Vagina (tissue), 2 donors: ENCODE results near the gene C19orf33. TPM values are rescaled to one million over a fixed set of nuclear protein-coding genes. Genes with fewer than 3 reads are reported as not detected.
A peak's percentile ranks its signal among the peaks of the same experiment; 100 is the strongest.

Experiments
- DNase-seq, 2 donors: peaks; one replicate each; pipeline ENCODE4 v3.0.0-alpha.2; 2017; ENCODE audit errors: extremely low spot score in 2 of 2
- H3K27ac ChIP-seq: fragments of 200-600 bp; sonication (generic); one replicate; pipeline ENCODE4 v1.5.1; 2019
- H3K27me3 ChIP-seq: fragments of 200-600 bp; sonication (generic); one replicate; pipeline ENCODE4 v1.5.1; 2019
- H3K36me3 ChIP-seq, 2 donors: fragments of 200-600 bp; sonication (generic); one replicate each; pipeline ENCODE4 v1.5.1; 2017 to 2019
- H3K4me1 ChIP-seq: fragments of 200-600 bp; sonication (generic); one replicate; pipeline ENCODE4 v1.5.1; 2019
- H3K4me3 ChIP-seq, 2 donors: fragments of 200-600 bp; sonication (generic); 1 replicate in 1 of 2; 2 replicates in 1 of 2; pipeline ENCODE4 v1.5.1; 2016 to 2019
- H3K9me3 ChIP-seq: fragments of 200-600 bp; sonication (generic); one replicate; pipeline ENCODE4 v1.5.1; 2019
- POLR2A ChIP-seq, 2 donors: fragments of 450-650 bp; IDR thresholded peaks; one replicate each; pipeline ENCODE4 v1.6.1; 2017; ENCODE audit warnings: antibody characterized with exemption in 2 of 2, mild to moderate bottlenecking in 2 of 2, moderate library complexity in 2 of 2
- POLR2AphosphoS5 ChIP-seq, 2 donors: sonication (generic); formaldehyde crosslinking; IDR thresholded peaks; one replicate each; pipeline ENCODE4 v1.9.0; 2017; ENCODE audit warnings: antibody characterized with exemption in 2 of 2, mild to moderate bottlenecking in 2 of 2, low read depth in 1 of 2; ENCODE audit not compliant: insufficient read depth in 1 of 2
- intact Hi-C: fragments of 100-400 bp; cut with DNase I; formaldehyde crosslinking; loops from one replicate; pipeline ENCODE4 v1.15.1; 2023
- total RNA-seq: library from RNA; depleted of rRNA; stranded (reverse); fragments of >200 nt; gene quantifications from one replicate; pipeline ENCODE4 v1.2.3, GENCODE V29; 2016
- TF ChIP-seq, protein P1 (sequence below), 3 experiments: fragments of 450-650 bp in 2 of 3; fragments of 200-600 bp in 1 of 3; sonication (generic) in 1 of 3; IDR thresholded peaks; one replicate each; pipeline ENCODE4 v1.5.1; 2017 to 2019; ENCODE audit warnings: antibody characterized with exemption in 3 of 3, mild to moderate bottlenecking in 2 of 3, moderate library complexity in 2 of 3

C19orf33 gene
- total RNA-seq, 1 donor from 2014 or later: 96.5 TPM

GRCh38 chr19:38268539-38268938, 35.5 kb upstream of the C19orf33 start:
- H3K27me3 ChIP-seq: no peaks in the 10 kb centered on the region
- H3K9me3 ChIP-seq: no peaks in the 10 kb centered on the region
- H3K36me3 ChIP-seq: no peaks in the 10 kb centered on the region
- TF ChIP-seq POLR2A (IDR thresholded peaks at IDR 0.05) (no peak), POLR2AphosphoS5 (IDR thresholded peaks at IDR 0.05; ENCODE audit: insufficient read depth in 1 of 2, low read depth in 1 of 2) (no peak)
- TF ChIP-seq, protein P1, sequence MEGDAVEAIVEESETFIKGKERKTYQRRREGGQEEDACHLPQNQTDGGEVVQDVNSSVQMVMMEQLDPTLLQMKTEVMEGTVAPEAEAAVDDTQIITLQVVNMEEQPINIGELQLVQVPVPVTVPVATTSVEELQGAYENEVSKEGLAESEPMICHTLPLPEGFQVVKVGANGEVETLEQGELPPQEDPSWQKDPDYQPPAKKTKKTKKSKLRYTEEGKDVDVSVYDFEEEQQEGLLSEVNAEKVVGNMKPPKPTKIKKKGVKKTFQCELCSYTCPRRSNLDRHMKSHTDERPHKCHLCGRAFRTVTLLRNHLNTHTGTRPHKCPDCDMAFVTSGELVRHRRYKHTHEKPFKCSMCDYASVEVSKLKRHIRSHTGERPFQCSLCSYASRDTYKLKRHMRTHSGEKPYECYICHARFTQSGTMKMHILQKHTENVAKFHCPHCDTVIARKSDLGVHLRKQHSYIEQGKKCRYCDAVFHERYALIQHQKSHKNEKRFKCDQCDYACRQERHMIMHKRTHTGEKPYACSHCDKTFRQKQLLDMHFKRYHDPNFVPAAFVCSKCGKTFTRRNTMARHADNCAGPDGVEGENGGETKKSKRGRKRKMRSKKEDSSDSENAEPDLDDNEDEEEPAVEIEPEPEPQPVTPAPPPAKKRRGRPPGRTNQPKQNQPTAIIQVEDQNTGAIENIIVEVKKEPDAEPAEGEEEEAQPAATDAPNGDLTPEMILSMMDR (IDR thresholded peaks at IDR 0.05): no peak
- DNase-seq: no peak
- H3K27ac ChIP-seq: no peak overlapping the region
- H3K4me1 ChIP-seq: peaks cover 38% of the 10 kb centered on the region
- intact Hi-C loops: no loop called here
- H3K4me3 ChIP-seq: no peak overlapping the region

DNA sequence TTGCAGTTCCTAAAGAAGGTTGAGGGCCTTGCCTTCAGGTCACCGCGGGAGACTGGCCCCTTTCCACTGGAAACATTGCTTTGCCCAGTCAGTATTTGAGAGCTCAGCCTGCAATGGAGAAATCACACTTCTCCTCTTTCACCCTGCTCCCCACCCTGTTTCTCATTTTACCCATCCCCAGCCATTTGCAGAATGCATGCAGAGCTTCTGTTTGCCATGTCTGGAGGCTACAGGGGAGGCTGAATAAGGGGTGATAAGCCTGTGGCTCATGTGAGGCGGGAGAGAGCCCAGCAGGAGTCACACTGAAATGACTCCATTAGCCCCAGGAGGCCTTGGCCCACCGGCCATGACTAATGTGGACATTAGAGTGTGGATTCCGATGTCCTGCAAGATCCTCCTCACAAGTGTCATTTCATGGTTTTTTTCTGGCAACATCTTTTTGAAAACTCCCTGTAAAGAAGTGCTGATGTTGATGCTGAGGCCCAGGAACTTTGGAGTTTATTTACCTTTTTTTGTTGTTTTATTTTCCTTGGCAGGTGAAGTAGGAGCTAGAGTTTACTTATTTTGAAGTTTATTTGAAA, 33.4 kb upstream of the C19orf33 start:
- TF ChIP-seq POLR2AphosphoS5 (IDR thresholded peaks at IDR 0.05; ENCODE audit: insufficient read depth in 1 of 2, low read depth in 1 of 2) (no peak), POLR2A (IDR thresholded peaks at IDR 0.05) (no peak)
- Histone ChIP-seq H3K27me3 (no peaks in the 10 kb centered on the region), H3K9me3 (no peaks in the 10 kb centered on the region), H3K4me1 (peaks cover 31% of the 10 kb centered on the region), H3K27ac (no peak overlapping the region), H3K36me3 (no peaks in the 10 kb centered on the region), H3K4me3 (no peak overlapping the region)
- intact Hi-C loops: no loop called here
- no peak for DNase-seq

GRCh38 chr19:38273499-38273898, 30.6 kb upstream of the C19orf33 start:
- H3K9me3 ChIP-seq: no peaks in the 10 kb centered on the region
- intact Hi-C loops: no loop called here
- no peaks in the 10 kb centered on the region for H3K27me3 ChIP-seq
- DNase-seq: no peak
- TF ChIP-seq, protein P1 (IDR thresholded peaks at IDR 0.05): no peak
- TF ChIP-seq POLR2AphosphoS5 (IDR thresholded peaks at IDR 0.05; ENCODE audit: insufficient read depth in 1 of 2, low read depth in 1 of 2) (no peak), POLR2A (IDR thresholded peaks at IDR 0.05) (no peak)
- no peaks in the 10 kb centered on the region for H3K36me3 ChIP-seq
- no peak overlapping the region for H3K4me3 ChIP-seq
- H3K27ac ChIP-seq: no peak overlapping the region
- H3K4me1 ChIP-seq: peaks cover 29% of the 10 kb centered on the region

DNA sequence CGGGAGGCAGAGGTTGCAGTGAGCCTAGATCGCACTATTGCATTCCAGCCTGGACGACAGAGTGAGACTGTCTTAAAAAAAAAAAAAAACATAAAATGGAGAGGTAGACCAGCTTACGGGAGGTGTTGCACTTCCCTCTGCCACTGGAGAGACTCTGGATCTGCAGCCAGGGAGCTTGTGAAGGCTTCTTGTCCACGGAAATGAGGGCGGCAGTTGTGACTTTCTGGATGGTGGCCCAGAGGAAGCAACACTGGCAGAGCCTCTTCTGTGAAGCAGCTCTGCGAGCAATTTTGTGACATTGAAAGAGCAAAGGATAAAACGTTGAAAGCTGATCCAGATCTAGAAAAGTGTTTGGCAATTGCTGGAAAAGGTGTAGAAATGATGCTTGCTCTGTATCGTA, 29.3 kb upstream of the C19orf33 start:
- intact Hi-C loops: no loop called here
- DNase-seq: no peak
- Histone ChIP-seq H3K27ac (no peak overlapping the region), H3K9me3 (no peaks in the 10 kb centered on the region), H3K27me3 (no peaks in the 10 kb centered on the region), H3K4me3 (no peak overlapping the region), H3K4me1 (peaks cover 32% of the 10 kb centered on the region), H3K36me3 (no peaks in the 10 kb centered on the region)
- TF ChIP-seq, protein P1 (IDR thresholded peaks at IDR 0.05): no peak
- TF ChIP-seq POLR2A (IDR thresholded peaks at IDR 0.05) (no peak), POLR2AphosphoS5 (IDR thresholded peaks at IDR 0.05; ENCODE audit: insufficient read depth in 1 of 2, low read depth in 1 of 2) (no peak)

GRCh38 chr19:38276942-38277517, 27.0 kb upstream of the C19orf33 start:
- Histone ChIP-seq H3K9me3 (no peaks in the 10 kb centered on the region), H3K27me3 (no peaks in the 10 kb centered on the region), H3K4me3 (no peak overlapping the region), H3K27ac (peak overlapping the region; percentile 56), H3K4me1 (peaks cover 32% of the 10 kb centered on the region), H3K36me3 (no peaks in the 10 kb centered on the region)
- intact Hi-C loops: no loop called here
- TF ChIP-seq POLR2A (IDR thresholded peaks at IDR 0.05): no peak
- no peak for TF ChIP-seq POLR2AphosphoS5 (IDR thresholded peaks at IDR 0.05; ENCODE audit: insufficient read depth in 1 of 2, low read depth in 1 of 2)
- TF ChIP-seq, protein P1 (IDR thresholded peaks at IDR 0.05): no peak
- no peak for DNase-seq
